Mesenteric fat pad (tissue), 1 donor: Measurements from ENCODE around the gene PATE2. TPM values are rescaled to one million over a fixed set of nuclear protein-coding genes. Genes with fewer than 3 reads are reported as not detected.

Experiments
- total RNA-seq: library from RNA; stranded (reverse); fragmentation: NEBNext Ultra II Directional; extraction: Animal tissue kit (Norgen Biotek cat#: 25700); gene quantifications from one replicate; pipeline ENCODE4 v1.2.1, GENCODE V29; 2021
- donor health status: DM: yes; HTN: yes; CAD: no.

PATE2 gene
- total RNA-seq, 1 donor from 2014 or later, result not detected

Other genes starting within 250 kb of the PATE2 start
- gene EI24, start 209.4 kb downstream of the PATE2 start, total RNA-seq, result 71.7 TPM
- 106 TPM for gene STT3A, start 186.0 kb downstream of the PATE2 start, total RNA-seq
- gene CHEK1, start 153.7 kb downstream of the PATE2 start, total RNA-seq, result 2.2 TPM
- gene ACRV1, start 98.0 kb downstream of the PATE2 start, total RNA-seq, result not detected
- gene PATE1, start 32.5 kb downstream of the PATE2 start, total RNA-seq, result not detected
- gene PATE3, start 9.3 kb upstream of the PATE2 start, total RNA-seq, result not detected
- gene PATE4, start 54.5 kb upstream of the PATE2 start, total RNA-seq, result not detected
- 3.7 TPM for gene HYLS1, start 108.8 kb upstream of the PATE2 start, total RNA-seq
- 12.1 TPM for gene PUS3, start 124.4 kb upstream of the PATE2 start, total RNA-seq
- not detected for gene DDX25, start 125.7 kb upstream of the PATE2 start, total RNA-seq
- gene VSIG10L2, start 167.2 kb upstream of the PATE2 start, total RNA-seq, result not detected